HepG2 (cell line): ENCODE data around the gene GCC1. TPM values are rescaled to one million over a fixed set of nuclear protein-coding genes. Genes with fewer than 3 reads are reported as not detected.
A peak's percentile ranks its signal among the peaks of the same experiment; 100 is the strongest.

Experiments
- CAMTA2 ChIP-seq: sonication (generic); formaldehyde crosslinking; IDR thresholded peaks from 2 replicates; pipeline ENCODE4 v1.4.0; 2020; ENCODE audit warnings: mild to moderate bottlenecking, missing genetic modification reagents, borderline replicate concordance
- CREB1 ChIP-seq, 2 experiments: fragments of 450-650 bp in 1 of 2; IDR thresholded peaks; 2 replicates each; pipeline ENCODE4 v1.6.1; 2016 to 2017; ENCODE audit warnings: control low read depth in 1 of 2, mild to moderate bottlenecking in 1 of 2, missing compliant biosample characterization in 1 of 2, missing genetic modification characterization in 1 of 2
- HDAC1 ChIP-seq: sonication (generic); formaldehyde crosslinking; IDR thresholded peaks from 2 replicates; pipeline ENCODE4 v1.5.1; 2020; ENCODE audit warnings: mild to moderate bottlenecking, missing genetic modification reagents
- HES4 ChIP-seq: sonication (generic); formaldehyde crosslinking; IDR thresholded peaks from 2 replicates; pipeline ENCODE4 v1.9.0; 2021; ENCODE audit warnings: mild to moderate bottlenecking, missing genetic modification reagents, borderline replicate concordance
- HNRNPL ChIP-seq: fragments of 200-400 bp; formaldehyde crosslinking; IDR thresholded peaks from 2 replicates; pipeline ENCODE4 v1.6.1; 2017; ENCODE audit warnings: mild to moderate bottlenecking, low read depth, low read length
- PRMT3 ChIP-seq: sonication (generic); formaldehyde crosslinking; IDR thresholded peaks from 2 replicates; pipeline ENCODE4 v1.8.1; 2022; ENCODE audit warnings: low read depth, mild to moderate bottlenecking, moderate library complexity, missing genetic modification reagents, borderline replicate concordance
- PRPF4 ChIP-seq: fragments of 200-400 bp; formaldehyde crosslinking; IDR thresholded peaks from 2 replicates; pipeline ENCODE4 v1.6.1; 2016; ENCODE audit warnings: low read length, low read depth; ENCODE audit not compliant: poor library complexity, severe bottlenecking
- SNAPC4 ChIP-seq: sonication (generic); formaldehyde crosslinking; IDR thresholded peaks from 2 replicates; pipeline ENCODE4 v1.4.0; 2020; ENCODE audit warnings: mild to moderate bottlenecking, missing genetic modification reagents
- SOX13 ChIP-seq, 3 experiments: fragments of 450-650 bp in 1 of 3; sonication (generic) in 1 of 3; formaldehyde crosslinking in 1 of 3; IDR thresholded peaks in 2 of 3; conservative IDR thresholded peaks in 1 of 3; 2 replicates each; pipeline versions ENCODE4 v1.5.0 to v1.6.1; 2016 to 2020; ENCODE audit warnings: antibody characterized with exemption in 1 of 3, mild to moderate bottlenecking in 1 of 3, missing compliant biosample characterization in 1 of 3, missing genetic modification reagents in 1 of 3, moderate library complexity in 1 of 3
- SYNCRIP ChIP-seq: fragments of 200-400 bp; formaldehyde crosslinking; IDR thresholded peaks from 2 replicates; pipeline ENCODE4 v1.6.1; 2018; ENCODE audit warnings: mild to moderate bottlenecking, low read depth, low read length; ENCODE audit not compliant: insufficient read depth
- ZBTB7A ChIP-seq: sonication (generic); formaldehyde crosslinking; IDR thresholded peaks from 2 replicates; pipeline ENCODE4 v1.8.0; 2022; ENCODE audit warnings: mild to moderate bottlenecking, missing genetic modification reagents
- ZFAT ChIP-seq: sonication (generic); formaldehyde crosslinking; conservative IDR thresholded peaks from 2 replicates; pipeline ENCODE4 v1.8.1; 2023; ENCODE audit warnings: missing genetic modification reagents, inconsistent platforms
- ZNF160 ChIP-seq: sonication (generic); formaldehyde crosslinking; IDR thresholded peaks from 2 replicates; pipeline ENCODE4 v1.8.0; 2022; ENCODE audit warnings: mild to moderate bottlenecking, inconsistent platforms, missing genetic modification reagents
- ZNF326 ChIP-seq: sonication (generic); formaldehyde crosslinking; IDR thresholded peaks from 2 replicates; pipeline ENCODE4 v1.4.0; 2020; ENCODE audit warnings: missing genetic modification reagents, borderline replicate concordance
- ZNF414 ChIP-seq: sonication (generic); formaldehyde crosslinking; IDR thresholded peaks from 2 replicates; pipeline ENCODE4 v1.5.0; 2020; ENCODE audit warnings: missing genetic modification reagents
- ZNF446 ChIP-seq: sonication (generic); formaldehyde crosslinking; IDR thresholded peaks from 2 replicates; pipeline ENCODE4 v1.5.0; 2020; ENCODE audit warnings: mild to moderate bottlenecking, missing genetic modification reagents
- ZNF501 ChIP-seq: sonication (generic); formaldehyde crosslinking; IDR thresholded peaks from 2 replicates; pipeline ENCODE4 v1.5.1; 2020; ENCODE audit warnings: mild to moderate bottlenecking, moderate library complexity, missing genetic modification reagents
- ZNF687 ChIP-seq: sonication (generic); formaldehyde crosslinking; IDR thresholded peaks from 2 replicates; pipeline ENCODE4 v1.5.1; 2020; ENCODE audit warnings: mild to moderate bottlenecking, missing genetic modification reagents, moderate library complexity
- polyA plus RNA-seq, 8 experiments: library from polyadenylated mRNA; depleted of rRNA in 3 of 8; stranded (reverse) in 7 of 8; unstranded in 1 of 8; fragments of >200 nt; fragmentation: Illumina TruSeq in 4 of 8; extraction: Trizol in 4 of 8; gene quantifications; 2 replicates each; pipeline versions ENCODE4 v1.2.1 to v1.2.3, GENCODE V29; 2011 to 2016; ENCODE audit warnings: low read depth in 4 of 8, missing spikeins in 1 of 8, mixed read lengths in 1 of 8; ENCODE audit not compliant: insufficient read depth in 1 of 8
- total RNA-seq, 5 experiments: library from RNA; depleted of rRNA; stranded (reverse); fragments of >200 nt; fragmentation: Illumina TruSeq; extraction: Trizol; gene quantifications; 2 replicates each; pipeline ENCODE4 v1.2.3, GENCODE V29; 2016; ENCODE audit warnings: low read depth in 1 of 5

The GCC1 gene
- total and polyA plus RNA-seq, 2 of the 13 experiments (the other 11 are each of a cell fraction or from before 2014, with no cell fraction given), result 2.5 to 15.3 TPM

- no peak for TF ChIP-seq ZNF414 (CRISPR knock-in tag)
- TF ChIP-seq HES4 (CRISPR knock-in tag), result no peak; the same call in 1 of the 2 replicates
- no peak for TF ChIP-seq ZNF160 (CRISPR knock-in tag)
- no peak for TF ChIP-seq SYNCRIP
- no peak for TF ChIP-seq SNAPC4 (CRISPR knock-in tag)
- TF ChIP-seq SOX13 (IDR thresholded peaks at IDR 0.05), result no peak
- TF ChIP-seq SOX13 (CRISPR knock-in tag; conservative IDR thresholded peaks at IDR 0.05 in 1 of 2, IDR thresholded peaks at IDR 0.05 in 1 of 2), result 0 out of 4 replicates have a peak, but pooled peaks of 1 of the 2 experiments have one; percentile 7
- TF ChIP-seq ZNF687 (CRISPR knock-in tag), result peak; percentile 78
- TF ChIP-seq ZFAT (CRISPR knock-in tag), result no peak
- TF ChIP-seq PRMT3 (CRISPR knock-in tag), result no peak
- no peak for TF ChIP-seq PRPF4
- TF ChIP-seq CAMTA2 (CRISPR knock-in tag), result no peak
- TF ChIP-seq HDAC1 (CRISPR knock-in tag), result peak; percentile 71
- peak; percentile 77; the same call in 1 of the 2 replicates for TF ChIP-seq ZNF446 (CRISPR knock-in tag)
- TF ChIP-seq HNRNPL, result 0 out of 2 replicates have a peak, but pooled peaks have one; percentile 23
- peak; percentile 52 for TF ChIP-seq ZNF501 (CRISPR knock-in tag)
- 0 out of 2 replicates have a peak, but pooled peaks have one; percentile 5 for TF ChIP-seq ZBTB7A (CRISPR knock-in tag)
- no peak for TF ChIP-seq ZNF326 (CRISPR knock-in tag)
- TF ChIP-seq CREB1 (IDR thresholded peaks at IDR 0.05), result no peak
- peak; percentile 51 for TF ChIP-seq CREB1 (CRISPR knock-in tag; IDR thresholded peaks at IDR 0.05)
These were observed 3.5 kb upstream of the GCC1 start (continued) for GRCh38 chr7:127588697-127589482.
